ENCODE measurements around the gene SMIM30.
"Not testable (repeated sequence)": the region's sequence is repeated elsewhere in the genome, so short reads cannot be mapped to it uniquely, and the experiment has no call there.

Gene SMIM30, protein sequence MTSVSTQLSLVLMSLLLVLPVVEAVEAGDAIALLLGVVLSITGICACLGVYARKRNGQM

DNA sequence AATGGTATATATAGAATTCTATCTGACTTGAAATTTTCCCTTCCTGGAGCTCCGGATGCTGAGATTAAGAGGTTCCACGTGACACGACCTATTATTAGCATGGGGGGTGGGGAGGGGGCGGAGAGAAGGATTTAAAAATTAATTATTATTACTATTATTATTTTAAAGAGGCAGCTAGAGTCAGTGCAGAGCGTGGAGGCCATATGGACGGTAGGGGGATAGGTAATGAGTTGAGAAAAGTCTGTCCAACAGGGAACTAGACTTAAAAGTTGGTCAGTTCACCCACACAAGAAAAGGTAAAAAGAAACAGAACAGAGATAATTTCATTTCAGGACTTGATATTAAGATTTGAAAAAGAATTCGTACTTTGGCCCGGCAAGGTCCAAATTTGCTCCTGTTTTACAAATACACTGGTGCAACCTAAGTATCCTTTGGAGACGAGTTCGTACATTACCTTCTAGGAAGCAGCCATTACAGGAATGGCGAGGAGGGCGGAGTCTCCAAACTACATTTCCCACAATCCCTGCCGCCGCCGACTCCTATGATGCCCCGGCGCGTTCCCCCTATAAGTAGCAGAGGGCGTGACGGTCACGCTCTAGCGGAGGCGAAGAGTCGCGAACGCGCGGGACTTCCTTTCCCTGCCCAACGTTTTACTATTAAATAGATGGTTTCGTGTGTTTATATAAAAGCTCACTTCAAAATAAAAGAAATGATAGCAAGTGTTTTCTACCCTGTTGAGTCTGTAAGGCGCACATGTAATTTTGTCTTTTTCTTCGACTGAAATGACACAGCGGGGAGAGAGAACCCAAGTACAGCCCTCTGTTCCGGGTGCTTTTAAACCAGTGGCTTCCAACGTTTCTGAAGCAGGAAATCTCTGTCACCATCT lies at the start of gene SMIM30:
Gene SMIM30, minus strand, starts transcription at position 481 of the 886 bp plus-strand sequence. CDS start 976 bp downstream, outside the sequence.
- peak; percentile 74 for DNase-seq (ENCODE audit: low read depth)

DNA sequence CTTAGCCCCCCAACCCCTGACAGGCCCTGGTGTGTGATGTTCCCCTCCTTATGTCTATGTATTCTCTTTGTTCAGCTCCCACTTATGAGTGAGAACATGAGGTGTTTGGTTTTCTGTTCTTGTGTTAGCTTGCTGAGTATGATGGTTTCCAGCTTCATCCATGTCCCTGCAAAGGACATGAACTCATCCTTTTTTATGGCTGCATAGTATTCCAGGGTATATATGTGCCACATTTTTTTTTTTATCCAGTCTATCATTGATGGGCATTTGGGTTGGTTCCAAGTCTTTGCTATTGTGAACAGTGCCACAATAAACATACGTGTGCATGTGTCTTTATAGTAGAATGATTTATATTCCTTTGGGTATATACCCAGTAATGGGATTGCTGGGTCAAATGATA lies 47.8 kb upstream of the SMIM30 start:
- not testable (repeated sequence) for DNase-seq (ENCODE audit: low read depth)

DNA sequence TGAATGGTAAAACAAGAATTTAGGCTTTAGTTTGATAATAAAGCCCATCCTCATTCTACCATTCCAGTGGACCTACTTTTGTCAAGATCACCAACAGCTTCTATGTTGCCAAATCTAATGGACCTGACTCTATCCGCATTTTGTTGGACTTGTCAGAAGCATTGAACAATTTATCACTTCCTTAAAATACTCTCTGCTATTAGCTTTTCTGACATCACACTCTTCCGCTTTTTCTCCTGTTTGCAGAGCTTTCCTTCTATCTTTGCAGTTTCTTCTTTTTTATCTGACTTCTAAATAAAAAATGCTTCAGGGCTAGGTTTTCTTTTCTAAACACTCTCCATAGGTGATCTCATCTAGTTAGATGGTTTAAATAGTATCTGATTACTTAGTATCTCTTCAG lies 42.7 kb upstream of the SMIM30 start:
- DNase-seq (ENCODE audit: low read depth): no peak

DNA sequence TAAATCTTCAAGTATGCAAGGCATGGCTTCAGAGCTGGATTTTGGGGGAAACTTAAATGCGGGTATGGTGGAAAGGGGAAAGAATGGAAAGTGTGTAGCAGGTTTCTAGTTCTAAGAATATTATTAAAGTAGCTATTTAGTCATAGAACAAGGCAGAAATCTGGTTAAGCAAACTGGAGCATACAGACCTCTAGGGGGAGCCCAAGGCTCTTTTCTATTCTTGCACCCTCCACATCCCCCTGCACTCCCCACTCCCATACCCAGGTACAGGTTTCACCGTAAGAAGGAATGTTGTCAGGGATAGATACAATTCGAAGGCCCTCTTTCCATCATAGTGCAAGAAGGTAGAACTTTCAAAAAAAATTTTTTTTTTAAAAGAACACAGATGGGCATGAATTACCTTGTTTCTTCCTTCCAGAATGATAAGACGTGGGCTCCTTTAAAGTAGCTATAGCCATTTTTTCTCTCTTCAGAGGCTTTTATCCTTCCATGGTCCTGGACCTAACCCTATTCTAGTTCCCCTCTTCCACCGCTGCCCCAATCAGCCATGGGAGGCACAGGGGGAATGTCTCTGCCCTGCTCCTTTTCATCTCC lies 41.5 kb upstream of the SMIM30 start:
- no peak for DNase-seq (ENCODE audit: low read depth)

DNA sequence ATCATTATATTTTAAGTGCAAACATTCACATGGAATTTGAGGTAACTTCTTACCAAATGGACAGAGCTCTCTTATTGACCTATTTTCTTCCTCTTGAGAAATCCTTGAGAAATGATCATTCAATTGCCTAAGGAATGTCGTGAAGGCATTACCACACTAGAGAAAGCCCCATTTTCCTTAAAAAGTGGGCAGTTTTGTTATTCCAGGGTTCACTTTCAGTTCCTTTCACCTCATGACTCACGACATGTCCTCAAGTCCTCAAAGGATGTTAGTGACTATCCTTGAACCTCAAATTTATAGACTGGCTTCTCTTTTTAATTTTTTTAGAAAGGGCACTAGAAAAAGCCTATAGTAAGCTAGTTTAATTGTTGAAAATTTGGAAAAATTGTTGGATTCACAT lies 40.4 kb upstream of the SMIM30 start:
- DNase-seq (ENCODE audit: low read depth): no peak

DNA sequence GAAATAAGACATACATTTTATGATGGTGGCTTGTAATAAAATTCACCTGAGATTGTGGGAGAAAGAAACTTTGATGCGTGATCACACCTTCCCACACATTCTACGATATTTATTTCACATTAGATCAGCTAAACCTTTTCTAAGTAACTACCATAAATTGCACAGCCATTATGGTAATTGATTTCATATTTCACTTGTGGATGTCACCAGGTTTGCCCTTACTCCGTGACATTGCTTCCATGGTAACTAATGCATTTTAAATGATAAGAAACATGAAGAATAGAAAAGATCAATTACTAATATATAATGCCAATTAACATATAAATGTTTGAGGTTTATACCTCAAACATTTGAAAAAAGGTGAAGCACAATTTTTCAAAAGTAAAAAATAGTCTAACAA lies 35.8 kb upstream of the SMIM30 start:
- no peak for DNase-seq (ENCODE audit: low read depth)

DNA sequence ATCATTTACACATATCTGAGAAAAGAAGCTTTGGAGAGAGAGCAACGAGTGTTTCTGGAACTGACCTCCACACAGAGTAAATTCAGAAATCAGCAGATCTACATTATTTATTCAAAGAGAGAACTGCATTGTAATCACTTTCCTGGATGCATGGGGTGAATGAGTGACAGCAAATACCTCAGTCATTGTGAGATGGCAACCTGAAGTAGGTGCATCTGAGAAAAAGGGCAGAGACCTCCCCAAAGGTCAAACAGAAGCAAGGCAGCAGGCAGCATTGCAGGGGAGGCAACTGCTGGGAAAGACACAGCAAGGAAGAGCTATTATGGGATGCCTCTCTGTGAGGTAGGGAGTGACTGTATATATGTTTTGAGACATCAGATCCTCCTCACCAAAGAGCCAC lies 26.5 kb upstream of the SMIM30 start:
- DNase-seq (ENCODE audit: low read depth): no peak

DNA sequence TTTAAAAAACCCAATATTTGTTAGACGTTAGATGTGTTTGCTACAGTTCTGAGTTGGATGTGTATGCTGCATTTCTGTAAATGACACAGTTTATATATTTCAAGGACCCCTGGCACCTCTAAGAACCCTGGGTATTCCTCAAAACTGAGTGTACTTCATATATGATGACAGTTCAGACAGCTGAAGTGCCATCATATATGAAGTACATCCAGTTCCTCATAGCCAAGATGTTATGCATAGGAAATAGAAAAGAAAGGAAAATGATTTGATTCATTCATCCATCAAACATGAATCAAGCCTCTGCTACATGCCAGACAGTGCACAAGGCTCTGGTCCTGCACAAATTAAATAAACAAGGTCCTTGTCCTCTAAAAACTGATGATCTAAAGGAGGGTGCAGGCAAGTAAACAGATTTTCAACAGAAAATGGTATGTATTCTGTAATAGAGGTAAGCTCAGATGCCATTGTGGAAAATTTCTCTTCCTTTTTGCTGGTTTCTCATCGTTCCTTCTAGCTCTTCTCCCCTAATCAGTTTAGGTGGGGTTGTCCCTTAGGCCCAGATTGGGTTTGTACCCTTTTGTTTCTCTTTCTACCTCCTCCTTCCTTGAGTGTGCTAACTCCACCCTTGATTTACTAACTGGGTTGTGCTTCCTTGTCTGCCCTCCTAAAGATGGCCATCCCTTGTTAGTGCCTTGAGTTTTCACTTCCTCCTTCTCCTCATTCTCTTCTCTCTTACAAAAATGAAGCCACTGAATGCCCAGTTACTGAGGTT lies 25.3 kb upstream of the SMIM30 start:
- DNase-seq (ENCODE audit: low read depth): no peak

DNA sequence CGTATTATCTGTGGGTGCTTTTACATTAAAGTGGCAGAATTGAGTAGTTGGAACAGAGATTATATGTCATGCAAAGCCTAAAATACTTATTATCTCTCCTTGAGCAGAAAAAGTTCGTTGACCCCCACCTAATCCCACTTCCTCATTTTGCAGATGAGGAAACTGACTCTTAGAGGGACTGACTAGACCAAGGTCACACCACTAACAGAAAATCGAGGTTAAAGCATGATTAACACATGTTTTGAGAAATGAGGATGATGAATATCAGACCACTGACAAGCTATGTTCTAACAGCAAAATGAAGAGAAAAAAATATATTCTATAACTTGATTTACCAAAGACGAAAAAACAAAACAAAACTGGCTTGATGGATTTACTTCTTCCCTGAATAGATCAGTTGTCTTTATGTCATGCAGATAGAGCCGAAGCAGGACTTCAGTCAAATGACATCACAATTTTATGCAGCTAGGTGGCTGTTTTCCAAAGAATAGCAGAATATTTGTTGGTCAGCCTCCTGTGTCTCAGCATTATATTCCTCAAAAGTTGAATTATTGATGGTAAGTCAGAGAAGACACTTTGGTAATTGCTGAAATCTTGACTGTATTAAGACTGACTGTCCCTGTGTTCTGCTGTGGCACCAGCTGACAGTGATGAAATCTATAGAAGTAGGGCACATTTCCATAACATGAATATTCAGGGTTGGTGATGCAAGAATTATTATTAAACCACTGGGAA lies 24.2 kb upstream of the SMIM30 start:
- no peak for DNase-seq (ENCODE audit: low read depth)

DNA sequence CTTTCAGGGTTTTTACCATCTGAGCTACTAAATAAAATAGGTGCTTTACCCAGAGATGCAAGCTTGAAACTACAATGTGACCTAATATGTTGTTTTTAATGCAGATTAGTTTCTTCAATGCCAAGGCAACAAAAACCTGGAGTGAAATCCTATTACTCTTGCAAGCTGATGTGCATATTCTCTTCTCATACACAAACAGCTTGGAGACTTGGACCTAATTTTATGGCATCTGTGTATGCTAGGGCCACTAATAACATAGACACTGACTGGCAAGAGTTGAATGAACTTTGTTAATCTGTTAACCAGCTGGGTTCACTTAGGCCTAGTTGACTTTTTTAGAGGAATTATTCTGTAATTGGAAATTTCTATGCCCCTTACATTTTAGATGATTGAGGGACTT lies 23.4 kb upstream of the SMIM30 start:
- DNase-seq (ENCODE audit: low read depth): no peak

DNA sequence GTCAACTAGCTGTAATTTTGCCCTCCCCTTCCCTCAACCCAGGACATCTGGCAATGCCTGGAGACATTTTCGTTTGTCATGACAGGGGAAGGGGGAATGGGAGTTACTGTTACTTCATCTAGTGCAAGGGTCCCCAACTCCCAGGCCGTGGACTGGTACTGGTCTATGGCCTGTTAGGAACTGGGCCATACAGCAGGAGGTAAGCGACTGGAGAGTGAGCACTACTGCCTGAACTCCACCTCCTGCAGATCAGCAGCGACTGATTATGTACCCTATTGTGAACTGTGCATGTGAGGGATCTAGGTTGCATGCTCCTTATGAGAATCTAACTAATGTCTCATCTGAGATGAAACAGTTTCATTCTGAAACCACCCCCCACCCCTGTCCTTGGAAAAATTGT lies 22.6 kb upstream of the SMIM30 start:
- no peak for DNase-seq (ENCODE audit: low read depth)

DNA sequence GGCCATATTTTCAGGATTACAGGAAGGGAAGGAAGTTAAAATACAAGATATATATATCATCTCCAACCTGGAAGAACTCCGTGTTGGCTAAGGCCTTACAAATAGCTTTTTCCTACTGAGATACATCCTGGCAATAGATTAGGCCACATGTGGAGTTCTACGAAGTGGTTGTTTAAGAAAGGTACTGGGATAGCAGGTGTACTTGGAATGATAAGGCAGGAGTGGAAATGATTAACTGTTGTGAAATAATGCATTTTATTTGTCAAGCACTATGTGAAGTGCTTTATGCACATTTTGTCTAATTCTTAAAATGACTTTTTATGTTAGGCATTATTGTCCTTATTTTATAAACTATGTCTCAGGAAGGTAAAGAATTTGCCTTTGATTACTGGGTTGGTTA lies 18.9 kb upstream of the SMIM30 start:
- no peak for DNase-seq (ENCODE audit: low read depth)

DNA sequence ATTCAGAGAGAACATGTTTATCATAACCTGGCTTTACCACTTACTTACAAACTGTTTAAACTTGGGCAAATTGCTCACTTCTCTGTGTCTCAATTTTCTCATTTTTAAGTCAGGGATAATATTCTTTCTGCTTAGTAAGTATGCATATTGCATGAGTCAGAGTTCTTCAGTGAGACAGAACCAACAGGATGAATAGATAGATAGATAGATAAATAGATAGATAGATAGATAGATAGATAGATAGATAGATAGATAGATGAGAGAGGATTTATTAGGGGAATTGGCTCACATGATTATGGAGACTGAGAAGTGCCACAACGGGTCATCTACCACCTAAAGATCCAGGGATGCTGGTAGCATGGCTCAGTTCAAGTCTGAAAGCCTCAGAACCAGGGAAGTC lies 15.7 kb upstream of the SMIM30 start:
- no peak for DNase-seq (ENCODE audit: low read depth)

DNA sequence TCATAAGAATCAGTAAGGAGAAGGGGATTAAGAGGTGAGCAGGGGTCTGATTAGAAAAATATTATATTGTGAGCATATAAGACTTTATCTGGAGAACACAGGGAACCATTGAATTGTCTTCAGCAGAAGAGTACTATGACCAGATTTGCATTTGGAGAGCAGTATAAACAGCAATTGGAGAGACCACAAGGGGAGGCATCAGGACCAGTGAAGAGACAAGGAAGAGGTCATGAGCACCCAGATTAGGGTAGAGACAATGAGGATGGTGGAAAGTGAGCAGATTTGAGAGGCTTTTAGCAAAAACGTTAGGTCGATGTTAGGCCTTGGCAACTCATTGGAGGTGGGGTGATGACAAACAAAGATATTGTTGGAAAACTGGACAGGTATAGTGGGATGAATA lies 13.0 kb upstream of the SMIM30 start:
- no peak for DNase-seq (ENCODE audit: low read depth)

DNA sequence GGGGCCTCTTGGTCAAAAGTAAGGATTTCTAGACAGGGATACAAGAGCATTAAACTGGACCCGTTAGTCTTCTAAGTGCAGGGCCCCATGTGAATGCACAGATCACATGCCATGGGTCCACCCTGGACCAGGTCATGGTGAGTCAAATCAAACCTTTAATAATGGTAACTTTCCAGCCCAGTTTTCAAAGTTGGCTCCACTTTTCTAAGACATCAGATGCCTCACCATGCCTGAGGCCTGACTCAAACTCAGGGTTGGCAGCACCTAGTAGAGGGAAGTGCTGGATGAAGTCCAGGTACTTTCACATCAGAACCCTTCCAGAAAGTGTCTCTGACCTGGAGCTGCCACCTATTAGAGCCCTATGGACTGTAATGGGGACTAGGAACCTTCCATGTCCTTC lies 9.7 kb upstream of the SMIM30 start:
- no peak for DNase-seq (ENCODE audit: low read depth)

DNA sequence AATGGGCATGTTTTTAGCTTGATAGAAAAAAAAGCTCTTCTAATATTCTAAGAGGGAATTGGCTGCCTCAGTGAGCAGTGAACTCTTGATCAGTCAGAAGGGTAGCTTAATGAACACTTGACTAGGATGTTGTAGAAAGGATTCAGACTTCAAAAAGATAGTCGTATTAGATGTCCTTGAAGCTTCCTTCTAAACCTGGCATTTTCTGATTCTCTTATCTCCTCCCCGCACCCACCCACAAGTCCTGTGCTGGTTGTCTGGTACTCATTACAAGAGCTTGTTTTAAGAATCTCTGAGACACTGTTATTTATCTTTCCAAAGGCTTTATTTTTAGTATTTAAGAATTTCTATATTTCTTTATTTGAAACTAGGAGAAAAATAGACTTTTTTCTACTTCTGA lies 7.4 kb upstream of the SMIM30 start:
- no peak for DNase-seq (ENCODE audit: low read depth)

DNA sequence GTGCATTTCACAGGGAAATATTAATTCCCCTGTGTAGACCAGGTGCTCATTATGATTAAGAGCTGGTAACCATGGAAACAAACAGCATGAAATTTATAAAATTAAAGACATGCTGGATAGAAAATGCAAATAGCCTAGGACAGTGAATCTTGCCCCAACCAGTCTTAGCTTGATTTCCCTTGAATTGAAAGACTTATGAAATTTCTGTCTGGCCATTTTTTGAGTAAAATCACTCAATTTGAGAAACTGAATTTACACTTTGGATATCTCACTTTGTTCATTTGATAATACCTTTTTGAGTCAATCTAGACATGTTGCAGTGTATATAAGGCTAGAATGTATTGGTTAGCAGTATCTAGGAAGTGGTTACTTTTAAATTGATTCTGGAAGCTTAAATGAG lies 4.4 kb upstream of the SMIM30 start:
- no peak for DNase-seq (ENCODE audit: low read depth)

DNA sequence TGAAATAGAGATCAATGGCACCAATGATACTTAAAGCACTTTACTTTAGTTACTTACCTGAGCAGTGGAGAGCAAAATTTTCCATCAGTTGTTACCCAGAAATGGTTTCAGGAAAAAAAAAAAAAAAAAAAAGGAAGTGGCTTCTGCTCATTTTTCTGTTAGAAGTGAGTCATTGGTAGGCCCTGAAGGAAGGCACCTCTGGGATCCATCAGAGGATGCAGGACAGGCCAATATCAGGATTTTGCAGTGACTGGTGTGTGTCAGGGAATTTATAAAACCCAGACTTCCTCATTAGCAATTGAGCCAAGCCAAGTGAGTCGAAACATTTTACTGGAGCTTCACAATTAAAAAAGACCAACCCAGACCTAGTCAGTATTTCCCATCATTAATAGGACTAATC lies 2.3 kb upstream of the SMIM30 start:
- DNase-seq (ENCODE audit: low read depth): no peak

DNA sequence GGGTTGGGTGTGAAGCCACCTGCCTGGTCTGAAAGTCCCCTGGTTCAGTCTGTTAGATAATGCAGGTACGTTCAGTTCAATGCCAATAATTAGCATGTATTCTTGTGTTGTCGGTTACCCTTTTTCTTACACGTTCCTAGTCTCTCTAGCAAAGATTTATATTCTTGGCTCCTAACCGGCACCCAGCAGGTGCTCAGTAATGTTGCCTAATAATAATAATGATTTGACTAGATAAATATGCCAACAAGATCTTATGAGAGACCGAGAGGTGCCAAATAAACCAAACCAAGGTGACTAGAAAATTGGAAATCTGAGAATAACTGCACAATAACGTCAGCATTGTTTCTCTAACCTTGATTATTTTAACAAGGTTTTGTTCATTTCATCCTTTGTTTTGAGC lies 1.1 kb upstream of the SMIM30 start:
- DNase-seq (ENCODE audit: low read depth): no peak

DNA sequence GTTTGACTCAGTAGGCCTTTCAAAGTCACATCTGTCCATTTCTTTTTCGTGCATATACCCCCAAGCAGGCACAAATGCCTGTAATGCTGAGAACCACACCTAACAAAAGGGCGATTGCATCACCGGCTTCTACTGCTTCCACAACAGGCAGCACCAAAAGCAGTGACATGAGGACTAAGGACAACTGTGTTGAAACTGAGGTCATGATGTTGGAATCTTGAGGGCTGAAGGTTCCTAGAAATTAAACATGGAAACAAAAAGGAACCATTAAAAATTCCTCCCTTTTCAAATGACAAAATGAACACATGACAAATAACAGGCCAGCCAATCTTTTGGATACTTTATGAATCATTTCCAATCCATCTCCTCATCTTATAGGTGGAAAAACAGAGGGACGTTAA lies 980 bp downstream of the SMIM30 start:
- not testable (repeated sequence) for DNase-seq (ENCODE audit: low read depth)

DNA sequence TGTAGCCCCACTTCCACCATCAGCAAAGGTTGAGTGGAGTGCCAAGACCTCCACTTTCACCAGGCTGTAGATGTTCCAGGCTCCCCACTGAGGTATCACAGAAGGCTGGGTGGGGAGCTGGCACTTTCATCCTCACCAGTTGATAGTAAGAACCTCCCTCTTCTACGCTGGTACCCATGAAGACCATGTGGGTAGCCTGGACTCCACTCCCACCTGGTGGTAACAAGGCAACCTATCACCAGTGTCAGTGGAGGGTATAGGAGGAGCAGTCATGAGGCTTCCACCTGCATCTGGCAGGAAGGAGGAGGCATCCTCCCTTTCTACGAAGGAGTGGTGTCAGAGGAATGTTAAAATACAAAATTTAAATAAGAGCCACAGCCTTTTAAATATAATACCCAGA lies 4.4 kb downstream of the SMIM30 start:
- DNase-seq (ENCODE audit: low read depth): no peak

DNA sequence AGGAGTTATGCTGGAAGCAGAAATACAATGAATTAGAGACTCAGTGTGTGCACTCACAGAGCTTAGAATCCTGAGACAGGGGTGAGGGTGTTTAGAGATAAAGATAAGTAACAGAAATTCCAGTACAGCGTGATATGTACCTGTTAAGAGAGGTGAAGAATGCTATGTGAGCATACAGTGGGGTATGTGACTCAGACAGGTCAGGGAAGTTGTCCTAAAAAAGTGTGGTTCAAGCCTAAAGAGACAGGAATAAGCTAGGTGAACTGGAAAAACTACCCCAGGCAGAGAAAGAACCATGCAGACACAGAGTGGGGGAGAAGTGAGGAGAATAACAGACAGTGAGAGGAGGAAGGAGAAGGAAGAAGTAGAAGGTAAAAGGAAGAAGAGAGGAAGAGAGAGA lies 8.6 kb downstream of the SMIM30 start:
- DNase-seq (ENCODE audit: low read depth): no peak
